Right atrium auricular region (tissue), 2 donors: ENCODE results near the gene SNX24. TPM values are rescaled to one million over a fixed set of nuclear protein-coding genes. Genes with fewer than 3 reads are reported as not detected.

Experiments
- DNase-seq: peaks from one replicate; pipeline ENCODE4 v3.0.0-alpha.2; 2019; ENCODE audit warnings: low spot score
- H3K27ac ChIP-seq, 2 donors: fragments of 200-600 bp; sonication (generic); 1 replicate in 1 of 2; 2 replicates in 1 of 2; pipeline ENCODE4 v1.5.1; 2016 to 2019
- H3K27me3 ChIP-seq, 2 donors: fragments of 200-600 bp; sonication (generic); one replicate each; pipeline versions ENCODE4 v1.5.1 to v1.6.0; 2017 to 2019
- H3K36me3 ChIP-seq: fragments of 200-600 bp; sonication (generic); one replicate; pipeline ENCODE4 v1.5.1; 2016
- H3K4me1 ChIP-seq, 2 donors: fragments of 200-600 bp; sonication (generic); one replicate each; pipeline versions ENCODE4 v1.5.1 to v1.6.0; 2017 to 2019
- H3K4me3 ChIP-seq, 2 donors: fragments of 200-600 bp; sonication (generic); 1 replicate in 1 of 2; 2 replicates in 1 of 2; pipeline ENCODE4 v1.5.1; 2017 to 2019; ENCODE audit warnings: mild to moderate bottlenecking in 1 of 2, moderate library complexity in 1 of 2
- H3K9me3 ChIP-seq, 2 donors: fragments of 200-600 bp; sonication (generic); one replicate each; pipeline ENCODE4 v1.5.1; 2019
- CTCF ChIP-seq, 2 donors: fragments of 200-600 bp; sonication (generic); IDR thresholded peaks; one replicate each; pipeline ENCODE4 v1.5.1; 2019; ENCODE audit warnings: antibody characterized with exemption in 2 of 2
- total RNA-seq, 2 donors: library from RNA; depleted of rRNA; stranded (reverse); fragments of >200 nt; gene quantifications; one replicate each; pipeline ENCODE4 v1.1.0, GENCODE V29; 2016

Gene SNX24
- total RNA-seq, 2 donors from 2014 or later, result 10.8 to 13.2 TPM

DNA sequence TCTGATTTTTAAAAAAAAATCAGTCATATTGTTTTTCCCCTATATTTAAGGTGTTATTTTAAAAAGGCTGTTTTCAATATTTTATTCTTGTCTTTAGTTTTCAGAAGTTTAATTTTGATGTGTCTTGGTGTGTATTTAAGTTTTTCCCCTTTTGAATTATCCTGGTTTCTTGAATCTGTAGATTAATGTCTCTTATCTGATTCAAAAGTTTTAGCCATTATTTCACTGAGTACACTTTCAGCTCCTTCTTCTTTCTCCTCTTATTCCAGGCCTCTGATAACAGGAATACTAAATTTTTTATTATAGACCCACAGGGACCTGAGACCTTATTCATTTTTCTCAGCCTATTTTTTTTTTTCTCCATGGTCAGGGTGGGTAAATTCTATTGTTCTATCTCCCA, 109.3 kb downstream of the SNX24 start:
- DNase-seq, result no peak
- H3K4me3 ChIP-seq, result no peak overlapping the region
- no peak for TF ChIP-seq CTCF (IDR thresholded peaks at IDR 0.05)
- H3K9me3 ChIP-seq, result peaks cover 0 to 15% of the 10 kb centered on the region in 2 donors
- H3K27ac ChIP-seq, result no peak overlapping the region
- no peaks in the 10 kb centered on the region for H3K4me1 ChIP-seq
- H3K27me3 ChIP-seq, result no peaks in the 10 kb centered on the region
- H3K36me3 ChIP-seq, result no peaks in the 10 kb centered on the region

- no peak for DNase-seq
- no peak overlapping the region for H3K27ac ChIP-seq
- H3K27me3 ChIP-seq, result no peaks in the 10 kb centered on the region
- H3K4me3 ChIP-seq, result no peak overlapping the region
- TF ChIP-seq CTCF (IDR thresholded peaks at IDR 0.05), result no peak
- H3K9me3 ChIP-seq, result peaks cover 0 to 15% of the 10 kb centered on the region in 2 donors
- H3K36me3 ChIP-seq, result no peaks in the 10 kb centered on the region
- H3K4me1 ChIP-seq, result no peaks in the 10 kb centered on the region
These were observed 112.0 kb downstream of the SNX24 start for GRCh38 chr5:122957457-122957856.

GRCh38 chr5:122959740-122960445, 114.5 kb downstream of the SNX24 start:
- H3K27me3 ChIP-seq, result no peaks in the 10 kb centered on the region
- H3K27ac ChIP-seq, result no peak overlapping the region
- no peak overlapping the region for H3K4me3 ChIP-seq
- peaks cover 0 to 15% of the 10 kb centered on the region in 2 donors for H3K9me3 ChIP-seq
- no peaks in the 10 kb centered on the region for H3K4me1 ChIP-seq
- no peaks in the 10 kb centered on the region for H3K36me3 ChIP-seq
- no peak for TF ChIP-seq CTCF (IDR thresholded peaks at IDR 0.05)
- no peak for DNase-seq

DNA sequence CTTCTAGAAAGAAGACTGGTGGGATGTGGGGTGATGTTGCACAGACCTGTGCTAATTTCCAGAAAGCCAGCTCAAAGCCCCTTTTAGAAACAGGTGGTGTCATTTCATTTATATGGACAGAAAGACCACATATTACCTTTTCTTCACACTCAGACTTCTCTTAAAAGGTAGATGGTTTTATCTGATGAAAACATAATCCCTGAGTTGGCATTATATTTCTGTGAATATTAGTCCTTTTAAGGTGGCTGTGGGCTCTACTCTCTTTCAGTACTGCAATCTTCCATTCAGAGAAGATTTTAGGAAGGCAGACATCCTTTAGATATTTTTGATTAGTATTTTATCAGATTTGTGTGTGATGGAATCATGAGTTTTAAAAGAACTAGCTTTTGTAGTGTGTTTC, 117.9 kb downstream of the SNX24 start:
- Histone ChIP-seq H3K27ac (no peak overlapping the region), H3K4me3 (no peak overlapping the region), H3K36me3 (no peaks in the 10 kb centered on the region), H3K27me3 (no peaks in the 10 kb centered on the region), H3K4me1 (no peaks in the 10 kb centered on the region), H3K9me3 (no peaks in the 10 kb centered on the region)
- TF ChIP-seq CTCF (IDR thresholded peaks at IDR 0.05), result no peak
- no peak for DNase-seq

DNA sequence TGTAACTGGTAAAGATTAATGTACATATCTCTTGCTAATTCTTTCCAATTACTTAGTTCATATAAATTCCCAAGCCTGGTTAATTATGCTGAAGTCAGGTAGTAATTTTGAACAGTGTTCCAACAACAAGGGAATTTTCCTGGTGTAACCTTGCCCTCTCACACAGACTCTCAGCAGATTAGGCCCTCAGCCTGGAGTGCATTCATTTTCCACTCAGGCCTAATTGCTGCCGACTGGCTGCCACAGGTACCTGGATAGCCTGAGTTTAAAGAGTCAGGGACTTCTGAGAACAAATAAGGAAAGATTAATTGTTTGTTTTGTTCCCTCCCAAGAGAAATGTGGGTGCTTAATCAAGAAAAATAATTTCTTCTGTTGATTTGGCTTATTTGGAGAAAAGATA, 119.7 kb downstream of the SNX24 start:
- no peak for TF ChIP-seq CTCF (IDR thresholded peaks at IDR 0.05)

GRCh38 chr5:122967085-122967484, 121.7 kb downstream of the SNX24 start:
- Histone ChIP-seq H3K4me1 (no peaks in the 10 kb centered on the region), H3K36me3 (peaks cover 3% of the 10 kb centered on the region)
- DNase-seq, result no peak

More for the DNA sequence above, 119.7 kb downstream of the SNX24 start:
- Histone ChIP-seq H3K9me3 (no peaks in the 10 kb centered on the region), H3K36me3 (peaks cover 3% of the 10 kb centered on the region), H3K27me3 (no peaks in the 10 kb centered on the region), H3K4me3 (no peak overlapping the region), H3K27ac (no peak overlapping the region), H3K4me1 (no peaks in the 10 kb centered on the region)
- no peak for DNase-seq

More at GRCh38 chr5:122967085-122967484, 121.7 kb downstream of the SNX24 start:
- TF ChIP-seq CTCF (IDR thresholded peaks at IDR 0.05), result no peak
- H3K9me3 ChIP-seq, result no peaks in the 10 kb centered on the region
- no peak overlapping the region for H3K27ac ChIP-seq
- H3K4me3 ChIP-seq, result no peak overlapping the region
- no peaks in the 10 kb centered on the region for H3K27me3 ChIP-seq
